HEK293T (cell line): ENCODE data around the gene RBBP8NL.

ENCODE experiments used
- BHLHE40 ChIP-seq: fragments of 450-650 bp; IDR thresholded peaks from 2 replicates; pipeline ENCODE4 v1.6.1; 2016; ENCODE audit warnings: mild to moderate bottlenecking, moderate library complexity, borderline replicate concordance
- CTBP1 ChIP-seq: fragments of 450-650 bp; IDR thresholded peaks from 2 replicates; pipeline ENCODE4 v1.6.1; 2016; ENCODE audit warnings: borderline replicate concordance
- FOXM1 ChIP-seq: fragments of 450-650 bp; IDR thresholded peaks from 2 replicates; pipeline ENCODE4 v1.6.1; 2017; ENCODE audit warnings: mild to moderate bottlenecking, borderline replicate concordance
- SUZ12 ChIP-seq: fragments of 450-650 bp; IDR thresholded peaks from 2 replicates; pipeline ENCODE4 v1.6.1; 2016; ENCODE audit warnings: mild to moderate bottlenecking

DNA sequence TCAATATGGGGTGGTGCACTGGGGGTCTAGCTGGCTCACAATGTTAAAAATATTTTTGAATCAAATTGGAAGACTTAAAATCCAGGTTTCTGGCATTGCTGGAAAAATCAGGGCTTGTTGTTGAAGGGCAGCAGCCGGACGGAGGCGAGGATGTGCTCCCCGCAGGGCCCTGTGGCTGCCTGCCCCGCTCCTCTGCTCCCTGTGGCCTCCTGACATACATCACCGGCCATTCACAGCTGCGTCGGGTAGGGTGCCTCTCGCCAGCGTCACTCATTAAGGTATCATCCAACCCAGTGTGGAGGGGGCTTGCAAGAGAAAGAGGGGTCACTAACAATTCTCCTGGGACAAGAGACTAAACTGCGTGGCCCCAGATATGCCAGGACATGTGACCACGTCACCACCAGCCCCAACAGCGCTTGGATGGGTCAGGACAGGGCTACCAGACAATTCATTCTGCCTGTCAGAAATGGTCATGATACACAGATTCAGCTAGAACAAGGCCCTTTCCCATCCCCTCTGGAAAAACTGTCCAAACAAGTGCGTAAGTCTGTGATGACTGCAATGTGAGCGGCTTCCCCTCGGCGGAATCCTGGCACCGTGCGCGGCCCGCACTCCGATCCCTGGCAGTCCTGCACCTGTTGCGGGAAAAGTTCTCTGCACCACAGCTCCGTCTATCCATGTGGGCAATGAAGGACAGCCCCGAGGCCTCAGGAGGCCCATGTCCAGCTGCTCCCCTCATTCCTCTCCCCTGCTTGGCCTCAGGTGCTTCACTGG lies 36.5 kb upstream of the RBBP8NL start:
- TF ChIP-seq BHLHE40 (no peak), FOXM1 (no peak), SUZ12 (no peak), CTBP1 (no peak)
